RPMI7951 (cell line): ENCODE measurements around the gene TNNI2. TPM values are rescaled to one million over a fixed set of nuclear protein-coding genes. Genes with fewer than 3 reads are reported as not detected.

ENCODE experiments used
- DNase-seq: peaks from one replicate; pipeline ENCODE4 v3.0.0-alpha.2; 2012; ENCODE audit warnings: low read depth
- total RNA-seq: library from RNA; depleted of rRNA; stranded (reverse); fragments of >200 nt; shearing (Covaris generic); gene quantifications from 2 replicates; pipeline ENCODE4 v1.2.3, GENCODE V29; 2014

Gene TNNI2
- total RNA-seq, 1 experiment from 2014 or later: 0.48 TPM

- no peak for DNase-seq
Measured at GRCh38 chr11:1821562-1821961, 17.2 kb upstream of the TNNI2 start.

GRCh38 chr11:1822648-1823375 lies 16.0 kb upstream of the TNNI2 start:
- DNase-seq: no peak

- no peak for DNase-seq
Measured at GRCh38 chr11:1823376-1824220, 15.2 kb upstream of the TNNI2 start.

GRCh38 chr11:1824221-1825038 lies 14.4 kb upstream of the TNNI2 start:
- DNase-seq: no peak

- DNase-seq: no peak
Measured at GRCh38 chr11:1825039-1825740, 13.6 kb upstream of the TNNI2 start.

GRCh38 chr11:1825785-1826451 lies 12.9 kb upstream of the TNNI2 start:
- no peak for DNase-seq

- peak; percentile 78 for DNase-seq
Measured at GRCh38 chr11:1826552-1827094, 12.2 kb upstream of the TNNI2 start.

GRCh38 chr11:1827095-1827813 lies 11.5 kb upstream of the TNNI2 start:
- DNase-seq: peak; percentile 96

- DNase-seq: no peak
Measured at GRCh38 chr11:1827931-1828330, 10.8 kb upstream of the TNNI2 start.

- no peak for DNase-seq
Measured at GRCh38 chr11:1828542-1828941, 10.2 kb upstream of the TNNI2 start.

GRCh38 chr11:1829039-1829820 lies 9.6 kb upstream of the TNNI2 start:
- peak; percentile 91 for DNase-seq

- no peak for DNase-seq
Measured at GRCh38 chr11:1830004-1830321, 8.8 kb upstream of the TNNI2 start.

GRCh38 chr11:1830322-1831223 lies 8.2 kb upstream of the TNNI2 start:
- DNase-seq: peak; percentile 86

- no peak for DNase-seq
Measured at GRCh38 chr11:1831338-1832210, 7.2 kb upstream of the TNNI2 start.

- DNase-seq: peak; percentile 46
Measured at GRCh38 chr11:1832211-1832919, 6.4 kb upstream of the TNNI2 start.

- DNase-seq: no peak
Measured at GRCh38 chr11:1832920-1833295, 5.9 kb upstream of the TNNI2 start.
